H1 (cell line): ENCODE results near the gene MACROH2A1. TPM values are rescaled to one million over a fixed set of nuclear protein-coding genes. Genes with fewer than 3 reads are reported as not detected.

Experiments
- FOSL1 ChIP-seq: IDR thresholded peaks from 2 replicates; pipeline ENCODE4 v1.6.1; 2011; ENCODE audit warnings: mild to moderate bottlenecking, low read depth, low read length, moderate library complexity; ENCODE audit not compliant: insufficient read depth
- PHF8 ChIP-seq: fragments of 200-600 bp; sonication (generic); conservative IDR thresholded peaks from 2 replicates; pipeline ENCODE4 v1.7.1; 2012; ENCODE audit warnings: low read depth, mild to moderate bottlenecking, inconsistent platforms, low read length, moderate library complexity
- SIRT6 ChIP-seq: IDR thresholded peaks from one replicate; pipeline ENCODE4 v1.7.1; 2012; ENCODE audit warnings: low read length, inconsistent platforms
- SP2 ChIP-seq: IDR thresholded peaks from 2 replicates; pipeline ENCODE4 v1.6.1; 2012; ENCODE audit warnings: mild to moderate bottlenecking, low read length, inconsistent platforms
- polyA plus RNA-seq, 7 experiments: library from polyadenylated mRNA; depleted of rRNA in 3 of 7; stranded (reverse) in 5 of 7; unstranded in 2 of 7; fragments of >200 nt in 5 of 7; fragments of 200-250 nt in 2 of 7; gene quantifications; 1 replicate in 5 of 7; 2 replicates in 1 of 7; 4 replicates in 1 of 7; pipeline versions ENCODE4 v1.2.1 to v1.2.3, GENCODE V29; 2011 to 2013; ENCODE audit warnings: missing spikeins in 2 of 7, mixed read lengths in 2 of 7
- total RNA-seq: library from RNA; stranded (reverse); fragmentation: NEBNext Ultra II Directional; extraction: Animal tissue kit (Norgen Biotek cat#: 25700); gene quantifications from 2 replicates; pipeline ENCODE4 v1.2.1, GENCODE V29; 2021

MACROH2A1 gene
- total and polyA plus RNA-seq, 2 of the 8 experiments (the other 6 are each of a cell fraction or from before 2014, with no cell fraction given): 60.0 to 92.3 TPM

GRCh38 chr5:135439231-135440205 is 40.5 kb upstream of the MACROH2A1 start (continued):
- TF ChIP-seq SIRT6 (no peak), PHF8 (no peak), SP2 (no peak), FOSL1 (no peak)
